ENCODE measurements around the gene ARRB2.

DNA sequence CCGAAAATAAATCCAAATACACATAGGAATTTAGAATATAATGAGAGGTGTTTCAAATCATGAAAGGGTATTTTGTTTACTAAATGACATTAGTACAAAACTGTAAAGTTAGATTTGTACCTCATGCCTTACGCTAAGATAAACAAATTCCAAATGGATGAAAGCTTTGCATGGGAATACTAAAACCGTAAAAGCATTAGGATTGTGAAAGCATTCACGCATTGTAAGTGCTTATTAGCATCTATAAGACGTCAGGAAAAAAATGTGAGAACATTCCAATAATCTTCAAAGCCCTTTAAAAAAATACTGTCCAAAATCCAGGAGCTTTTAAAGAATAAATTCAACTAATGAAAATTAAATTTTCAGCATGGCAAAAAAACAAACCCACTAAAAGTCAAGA lies 44.1 kb upstream of the ARRB2 start:
- TF ChIP-seq, protein P1, sequence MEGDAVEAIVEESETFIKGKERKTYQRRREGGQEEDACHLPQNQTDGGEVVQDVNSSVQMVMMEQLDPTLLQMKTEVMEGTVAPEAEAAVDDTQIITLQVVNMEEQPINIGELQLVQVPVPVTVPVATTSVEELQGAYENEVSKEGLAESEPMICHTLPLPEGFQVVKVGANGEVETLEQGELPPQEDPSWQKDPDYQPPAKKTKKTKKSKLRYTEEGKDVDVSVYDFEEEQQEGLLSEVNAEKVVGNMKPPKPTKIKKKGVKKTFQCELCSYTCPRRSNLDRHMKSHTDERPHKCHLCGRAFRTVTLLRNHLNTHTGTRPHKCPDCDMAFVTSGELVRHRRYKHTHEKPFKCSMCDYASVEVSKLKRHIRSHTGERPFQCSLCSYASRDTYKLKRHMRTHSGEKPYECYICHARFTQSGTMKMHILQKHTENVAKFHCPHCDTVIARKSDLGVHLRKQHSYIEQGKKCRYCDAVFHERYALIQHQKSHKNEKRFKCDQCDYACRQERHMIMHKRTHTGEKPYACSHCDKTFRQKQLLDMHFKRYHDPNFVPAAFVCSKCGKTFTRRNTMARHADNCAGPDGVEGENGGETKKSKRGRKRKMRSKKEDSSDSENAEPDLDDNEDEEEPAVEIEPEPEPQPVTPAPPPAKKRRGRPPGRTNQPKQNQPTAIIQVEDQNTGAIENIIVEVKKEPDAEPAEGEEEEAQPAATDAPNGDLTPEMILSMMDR (IDR thresholded peaks at IDR 0.05), result no peak
- TF ChIP-seq POLR2AphosphoS5 (IDR thresholded peaks at IDR 0.05; ENCODE audit: insufficient read depth in 1 of 2, low read depth in 1 of 2), result no peak

Data from vagina (tissue), 2 donors.